GM23338 (cell line): ENCODE results near the gene LMOD3. TPM values are rescaled to one million over a fixed set of nuclear protein-coding genes. Genes with fewer than 3 reads are reported as not detected.

Source experiments
- ATAC-seq: fragments of 200-7000 bp; cut with Tn5 transposase; 3 replicates; pipeline ENCODE4 v1.9.1; 2020
- DNase-seq: peaks from one replicate; pipeline ENCODE4 v3.0.0-alpha.2; 2015; ENCODE audit warnings: low spot score
- H2AFZ ChIP-seq: fragments of 200-600 bp; sonication (generic); 2 replicates; pipeline ENCODE4 v1.8.0; 2016; ENCODE audit warnings: antibody characterized with exemption, mild to moderate bottlenecking, moderate library complexity
- H3F3A ChIP-seq: fragments of 200-600 bp; sonication (generic); replicated peaks from 2 replicates; pipeline ENCODE4 v1.8.0; 2017; ENCODE audit warnings: antibody characterized with exemption, mixed run types, low read depth
- H3K27ac ChIP-seq: fragments of 200-600 bp; sonication (generic); 2 replicates; pipeline ENCODE4 v1.6.1; 2016; ENCODE audit warnings: low read depth
- H3K27me3 ChIP-seq: fragments of 200-600 bp; sonication (generic); 2 replicates; pipeline ENCODE4 v1.8.0; 2016; ENCODE audit warnings: mild to moderate bottlenecking, mixed run types, moderate library complexity; ENCODE audit not compliant: insufficient read depth
- H3K36me3 ChIP-seq: fragments of 200-600 bp; sonication (generic); 2 replicates; pipeline ENCODE4 v1.8.0; 2016; ENCODE audit warnings: mild to moderate bottlenecking; ENCODE audit not compliant: insufficient read depth
- H3K4me1 ChIP-seq: fragments of 200-600 bp; sonication (generic); 2 replicates; pipeline ENCODE4 v1.8.0; 2016; ENCODE audit warnings: mild to moderate bottlenecking, moderate library complexity; ENCODE audit not compliant: insufficient read depth
- H3K4me2 ChIP-seq: fragments of 200-600 bp; sonication (generic); 2 replicates; pipeline ENCODE4 v1.7.1; 2017; ENCODE audit warnings: mixed run types
- H3K4me3 ChIP-seq: fragments of 200-600 bp; sonication (generic); 2 replicates; pipeline ENCODE4 v1.6.1; 2016; ENCODE audit warnings: mixed run types
- H3K79me2 ChIP-seq: fragments of 200-600 bp; sonication (generic); replicated peaks from 2 replicates; pipeline ENCODE4 v1.8.0; 2017; ENCODE audit warnings: mild to moderate bottlenecking; ENCODE audit not compliant: insufficient read depth
- H3K9me2 ChIP-seq: fragments of 200-600 bp; sonication (generic); 2 replicates; pipeline ENCODE4 v1.8.0; 2017; ENCODE audit not compliant: insufficient read depth
- H4K20me1 ChIP-seq: fragments of 200-600 bp; sonication (generic); replicated peaks from 2 replicates; pipeline ENCODE4 v1.8.0; 2017; ENCODE audit warnings: mild to moderate bottlenecking; ENCODE audit not compliant: insufficient read depth
- H3K27ac Mint-ChIP-seq: 2 replicates; pipeline ENCODE4 v1.8.0; 2020; ENCODE audit warnings: inconsistent platforms, mild to moderate bottlenecking, moderate library complexity, mixed read lengths
- H3K27me3 Mint-ChIP-seq: 3 replicates; pipeline ENCODE4 v1.8.0; 2022; ENCODE audit warnings: low read depth, mild to moderate bottlenecking, moderate library complexity, mixed read lengths, inconsistent platforms; ENCODE audit not compliant: insufficient read depth, poor library complexity
- H3K36me3 Mint-ChIP-seq: 3 replicates; pipeline ENCODE4 v1.8.0; 2021; ENCODE audit warnings: low read depth, mild to moderate bottlenecking, inconsistent platforms, moderate library complexity, mixed read lengths
- H3K4me1 Mint-ChIP-seq: 3 replicates; pipeline ENCODE4 v1.8.0; 2020; ENCODE audit warnings: mild to moderate bottlenecking, inconsistent platforms, mixed read lengths
- H3K4me3 Mint-ChIP-seq: 3 replicates; pipeline ENCODE4 v1.8.0; 2021; ENCODE audit warnings: moderate library complexity, mild to moderate bottlenecking, inconsistent platforms, mixed read lengths
- H3K9me3 Mint-ChIP-seq: 3 replicates; pipeline ENCODE4 v1.8.0; 2020; ENCODE audit warnings: moderate library complexity, mild to moderate bottlenecking, inconsistent platforms, mixed read lengths
- CREB1 ChIP-seq: fragments of 250-450 bp; sonication (Bioruptor Pico); IDR thresholded peaks from 2 replicates; pipeline ENCODE4 v1.5.0; 2020; ENCODE audit warnings: low read depth, mild to moderate bottlenecking, moderate library complexity
- CTCF ChIP-seq, 2 experiments: fragments of 200-600 bp in 1 of 2; sonication (generic) in 1 of 2; conservative IDR thresholded peaks; 2 replicates each; pipeline versions ENCODE4 v1.5.1 to v1.6.1; 2016 to 2017; ENCODE audit warnings: antibody characterized with exemption in 2 of 2, low read depth in 2 of 2, mild to moderate bottlenecking in 2 of 2, moderate library complexity in 1 of 2
- ETS1 ChIP-seq: IDR thresholded peaks from 2 replicates; pipeline ENCODE4 v1.6.1; 2016; ENCODE audit warnings: antibody characterized with exemption
- EZH2 ChIP-seq: fragments of 200-600 bp; sonication (generic); IDR thresholded peaks from one replicate; pipeline ENCODE4 v1.8.0; 2017; ENCODE audit warnings: antibody characterized with exemption, mild to moderate bottlenecking, low read depth; ENCODE audit not compliant: unreplicated experiment
- EZH2phosphoT487 ChIP-seq: fragments of 200-600 bp; sonication (generic); IDR thresholded peaks from one replicate; pipeline ENCODE4 v1.8.1; 2018; ENCODE audit warnings: antibody characterized with exemption; ENCODE audit not compliant: unreplicated experiment
- JUNB ChIP-seq: IDR thresholded peaks from one replicate; pipeline ENCODE4 v1.6.1; 2016; ENCODE audit warnings: antibody characterized with exemption; ENCODE audit not compliant: unreplicated experiment
- NANOG ChIP-seq: IDR thresholded peaks from 2 replicates; pipeline ENCODE4 v1.6.1; 2016; ENCODE audit warnings: antibody characterized with exemption, borderline replicate concordance
- POLR2AphosphoS5 ChIP-seq: IDR thresholded peaks from 2 replicates; pipeline ENCODE4 v1.6.1; 2016; ENCODE audit warnings: antibody characterized with exemption, low read depth
- REST ChIP-seq: IDR thresholded peaks from one replicate; pipeline ENCODE4 v1.6.1; 2018; ENCODE audit warnings: antibody characterized with exemption; ENCODE audit not compliant: unreplicated experiment
- STAT1 ChIP-seq: IDR thresholded peaks from one replicate; pipeline ENCODE4 v1.6.1; 2016; ENCODE audit warnings: antibody characterized with exemption; ENCODE audit not compliant: unreplicated experiment
- ZNF114 ChIP-seq: fragments of 250-450 bp; sonication (Bioruptor Pico); IDR thresholded peaks from 2 replicates; pipeline ENCODE4 v1.5.0; 2020; ENCODE audit warnings: mild to moderate bottlenecking, moderate library complexity
- ZNF331 ChIP-seq: fragments of 250-450 bp; sonication (Bioruptor Pico); IDR thresholded peaks from 2 replicates; pipeline ENCODE4 v1.5.0; 2020; ENCODE audit warnings: low read depth, mild to moderate bottlenecking, moderate library complexity
- ZNF462 ChIP-seq: fragments of 250-450 bp; sonication (Bioruptor Pico); IDR thresholded peaks from 2 replicates; pipeline ENCODE4 v1.5.0; 2020; ENCODE audit warnings: mild to moderate bottlenecking, moderate library complexity
- polyA plus RNA-seq: library from polyadenylated mRNA; unstranded; fragments of >200 nt; fragmentation: Nextera tagmentation; extraction: Ambion mirVana; gene quantifications from 2 replicates; pipeline ENCODE4 v1.2.1, GENCODE V29; 2016
- total RNA-seq: library from RNA; depleted of rRNA; stranded (reverse); fragments of >200 nt; shearing (Covaris generic); gene quantifications from 2 replicates; pipeline ENCODE4 v1.2.3, GENCODE V29; 2014

LMOD3 gene
- total and polyA plus RNA-seq, 2 experiments from 2014 or later: 0.06 TPM; not detected in 1

GRCh38 chr3:69097407-69098086, 24.8 kb downstream of the LMOD3 start:
- TF ChIP-seq REST (no peak), CREB1 (CRISPR knock-in tag) (no peak), POLR2AphosphoS5 (no peak), ETS1 (no peak), JUNB (no peak), ZNF331 (CRISPR knock-in tag) (no peak), STAT1 (no peak), EZH2 (no peak), NANOG (no peak), ZNF114 (CRISPR knock-in tag) (no peak), ZNF462 (CRISPR knock-in tag) (no peak), CTCF (conservative IDR thresholded peaks at IDR 0.05; ENCODE audit: low read depth in 2 of 2) (no peak), EZH2phosphoT487 (no peak)
- H3K79me2 ChIP-seq: 0 out of 2 replicates have a peak, but pooled peaks cover 6% of the 10 kb centered on the region
- H4K20me1 ChIP-seq: no peaks in the 10 kb centered on the region
- peaks cover 7% of the 10 kb centered on the region; the same call in 2 of the 3 replicates for H3K36me3 Mint-ChIP-seq
- peaks cover 25% of the 10 kb centered on the region; the same call in 1 of the 2 replicates for H3K4me1 ChIP-seq
- peaks cover 28% of the 10 kb centered on the region; the same call in 2 of the 3 replicates for H3K4me1 Mint-ChIP-seq
- H3K4me2 ChIP-seq: no peak overlapping the region
- no peak overlapping the region for H3K27ac Mint-ChIP-seq
- H3K9me3 Mint-ChIP-seq: no peaks in the 10 kb centered on the region
- no peaks in the 10 kb centered on the region for H3F3A ChIP-seq
- H3K4me3 Mint-ChIP-seq: no peak overlapping the region
- no peaks in the 10 kb centered on the region for H3K27me3 ChIP-seq
- H3K27me3 Mint-ChIP-seq: peaks cover 8% of the 10 kb centered on the region
- DNase-seq: no peak
- ATAC-seq: no peak
- no peaks in the 10 kb centered on the region for H3K9me2 ChIP-seq
- H3K4me3 ChIP-seq: no peak overlapping the region
- H3K27ac ChIP-seq: no peak overlapping the region
- H2AFZ ChIP-seq: no peak overlapping the region
- H3K36me3 ChIP-seq: no peaks in the 10 kb centered on the region; the same call in 1 of the 2 replicates
